Activated CD4-positive, alpha-beta T cell treated with anti-CD3 and anti-CD28 coated beads, Interleukin-2, amount 50 U/mL, for 24 hours (primary cell): ENCODE measurements around the gene ENOSF1.

ENCODE experiments used
- DNase-seq, 2 donors: peaks; one replicate each; pipeline ENCODE4 v3.0.0-alpha.2; 2020; ENCODE audit warnings: low read depth in 1 of 2, low spot score in 1 of 2

Gene ENOSF1

GRCh38 chr18:641224-641623 lies 71.2 kb downstream of the ENOSF1 start:
- DNase-seq = no peak

- DNase-seq = no peak
Observed at GRCh38 chr18:635171-635570, 77.3 kb downstream of the ENOSF1 start.

GRCh38 chr18:634551-635045 lies 77.8 kb downstream of the ENOSF1 start:
- DNase-seq = no peak

- DNase-seq = no peak
Observed at GRCh38 chr18:631560-631959, 80.9 kb downstream of the ENOSF1 start.

GRCh38 chr18:629269-630150 lies 82.9 kb downstream of the ENOSF1 start:
- DNase-seq = no peak

GRCh38 chr18:627231-627630 lies 85.2 kb downstream of the ENOSF1 start:
- no peak for DNase-seq

GRCh38 chr18:623761-624620 lies 88.4 kb downstream of the ENOSF1 start:
- DNase-seq = peak; percentile 19 to 48

- DNase-seq = no peak
Observed at GRCh38 chr18:622289-622688, 90.1 kb downstream of the ENOSF1 start.

GRCh38 chr18:621291-622043 lies 91.0 kb downstream of the ENOSF1 start:
- DNase-seq = no peak
